Activated CD4-positive, alpha-beta T cell treated with anti-CD3 and anti-CD28 coated beads for 36 hours (primary cell): ENCODE measurements around the gene MROH9. TPM values are rescaled to one million over a fixed set of nuclear protein-coding genes. Genes with fewer than 3 reads are reported as not detected.
A peak's percentile ranks its signal among the peaks of the same experiment; 100 is the strongest.

Source experiments
- ATAC-seq: fragments of 200-7000 bp; cut with Tn5 transposase; one replicate; pipeline ENCODE4 v1.10.0; 2021; ENCODE audit warnings: mild to moderate bottlenecking, moderate library complexity
- CTCF ChIA-PET: fragments of 350-600 bp; sonication (Branson Sonifier 250); formaldehyde crosslinking; loops from one replicate; lab custom pipeline; 2021; ENCODE audit warnings: antibody characterized with exemption; lab: Charles Lee
- POLR2A ChIA-PET: fragments of 350-600 bp; sonication (Branson Sonifier 250); formaldehyde crosslinking; loops from one replicate; lab custom pipeline; 2021; ENCODE audit warnings: antibody characterized with exemption, inconsistent platforms; lab: Charles Lee
- DNase-seq: peaks from one replicate; pipeline ENCODE4 v3.0.0-alpha.2; 2020
- H3K27ac Mint-ChIP-seq: one replicate; pipeline ENCODE4 v1.8.0; 2021; ENCODE audit warnings: mixed read lengths
- H3K27me3 Mint-ChIP-seq: one replicate; pipeline ENCODE4 v1.8.0; 2021; ENCODE audit warnings: mixed read lengths
- H3K36me3 Mint-ChIP-seq: one replicate; pipeline ENCODE4 v1.8.0; 2021; ENCODE audit warnings: low read depth, mixed read lengths
- H3K4me1 Mint-ChIP-seq: one replicate; pipeline ENCODE4 v1.8.0; 2021; ENCODE audit warnings: mixed read lengths
- H3K4me3 Mint-ChIP-seq: one replicate; pipeline ENCODE4 v1.8.0; 2021; ENCODE audit warnings: mild to moderate bottlenecking, moderate library complexity, mixed read lengths
- H3K9me3 Mint-ChIP-seq: one replicate; pipeline ENCODE4 v1.8.0; 2021; ENCODE audit warnings: low read depth, mixed read lengths
- intact Hi-C, 2 experiments: fragments of 100-400 bp; cut with DNase I in 1 of 2; cut with micrococcal nuclease in 1 of 2; formaldehyde crosslinking; loops; one replicate each; pipeline versions ENCODE4 v1.14.2 to v1.15.1; 2022 to 2024; cut with DNase I, micrococcal nuclease
- total RNA-seq, 2 experiments: library from RNA; stranded (reverse); gene quantifications; one replicate each; pipeline ENCODE4 v1.2.3, GENCODE V29; 2021

The MROH9 gene
- total RNA-seq, 2 experiments from 2014 or later, result not detected

DNA sequence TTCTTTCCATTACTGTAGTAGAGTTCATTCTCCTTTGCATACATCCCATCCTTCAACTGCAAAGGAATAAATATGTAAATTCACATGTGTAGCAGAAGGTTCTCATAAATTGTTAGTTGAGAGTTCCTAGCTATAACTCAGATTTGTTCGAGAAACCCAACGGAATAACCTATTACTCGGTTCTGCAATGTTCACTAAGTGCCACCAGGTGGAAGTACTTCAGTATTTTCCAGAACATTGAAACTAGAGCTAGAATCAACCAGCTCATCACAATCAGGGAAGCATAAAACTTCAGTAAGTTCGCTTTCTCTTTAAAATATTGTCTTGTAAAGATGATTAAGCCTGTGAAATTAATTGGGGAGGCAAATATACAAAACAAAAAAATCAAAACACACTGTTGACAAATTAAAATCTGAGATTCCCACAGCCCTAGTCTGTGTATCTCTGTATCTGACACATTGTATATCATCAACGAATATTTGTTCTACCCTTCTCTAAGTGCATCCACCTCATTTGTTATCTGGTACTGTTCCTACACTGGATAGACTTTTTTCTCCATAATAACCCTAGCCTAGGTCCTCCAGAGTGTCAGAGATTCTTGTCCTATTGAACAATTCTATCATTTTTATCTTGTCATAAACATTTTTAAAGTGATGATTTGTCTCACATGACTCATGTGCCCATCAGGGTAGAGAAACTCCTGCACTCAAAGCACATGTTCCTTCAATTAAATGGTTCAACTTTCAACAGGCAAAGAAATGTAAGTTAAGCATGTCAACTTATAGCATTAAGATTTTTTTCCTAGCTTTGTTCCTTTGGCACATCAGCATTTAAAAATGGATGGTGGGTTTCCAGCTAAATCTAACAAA is 31.9 kb downstream of the MROH9 start:
- H3K36me3 Mint-ChIP-seq, result no peaks in the 10 kb centered on the region
- H3K4me1 Mint-ChIP-seq, result no peaks in the 10 kb centered on the region
- intact Hi-C loops, result loop anchor here (1.0 to 5.0 kb wide), 4 partner anchors 222 to 346 kb away; partner anchors contain the start of gene FMO4 (in 1 of the 2)
- CTCF ChIA-PET, result interaction anchor here (0.5 to 3.6 kb wide), 14 partner anchors 10 to 367 kb away, joined by 3 to 19 read pairs (median 5); partner anchors contain the start of gene FMO4
- no peak for ATAC-seq
- POLR2A ChIA-PET, result no interaction called here
- H3K9me3 Mint-ChIP-seq, result no peaks in the 10 kb centered on the region
- DNase-seq, result peak; percentile 4
- peaks cover 22% of the 10 kb centered on the region for H3K27me3 Mint-ChIP-seq
- no peak overlapping the region for H3K4me3 Mint-ChIP-seq
- H3K27ac Mint-ChIP-seq, result no peak overlapping the region

DNA sequence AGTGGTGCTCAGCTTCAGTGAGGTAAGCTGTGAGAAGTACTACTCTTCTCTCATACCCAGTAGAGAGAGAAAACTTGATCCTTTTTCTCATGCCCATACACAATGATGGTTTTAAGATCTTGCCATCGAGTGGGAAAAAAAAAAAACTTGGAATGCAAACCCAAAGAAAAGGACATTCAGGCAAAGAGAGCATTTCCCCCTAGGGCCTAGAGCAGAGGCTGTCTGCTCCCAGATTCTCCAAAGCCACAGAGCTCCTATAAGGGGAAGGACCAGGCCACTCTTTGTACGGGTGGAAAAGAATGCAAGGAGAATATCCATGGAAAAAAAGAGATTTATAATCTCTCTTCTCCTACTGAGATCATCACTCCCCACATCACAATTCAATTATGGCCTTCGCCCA is 34.9 kb downstream of the MROH9 start:
- ATAC-seq (no peak), DNase-seq (no peak)
- Mint-ChIP-seq H3K27me3 (peaks cover 14% of the 10 kb centered on the region), H3K4me3 (no peak overlapping the region), H3K36me3 (no peaks in the 10 kb centered on the region), H3K27ac (no peak overlapping the region), H3K9me3 (no peaks in the 10 kb centered on the region), H3K4me1 (no peaks in the 10 kb centered on the region)
- POLR2A ChIA-PET, result no interaction called here
- CTCF ChIA-PET, result no interaction called here
- intact Hi-C loops, result no loop called here

DNA sequence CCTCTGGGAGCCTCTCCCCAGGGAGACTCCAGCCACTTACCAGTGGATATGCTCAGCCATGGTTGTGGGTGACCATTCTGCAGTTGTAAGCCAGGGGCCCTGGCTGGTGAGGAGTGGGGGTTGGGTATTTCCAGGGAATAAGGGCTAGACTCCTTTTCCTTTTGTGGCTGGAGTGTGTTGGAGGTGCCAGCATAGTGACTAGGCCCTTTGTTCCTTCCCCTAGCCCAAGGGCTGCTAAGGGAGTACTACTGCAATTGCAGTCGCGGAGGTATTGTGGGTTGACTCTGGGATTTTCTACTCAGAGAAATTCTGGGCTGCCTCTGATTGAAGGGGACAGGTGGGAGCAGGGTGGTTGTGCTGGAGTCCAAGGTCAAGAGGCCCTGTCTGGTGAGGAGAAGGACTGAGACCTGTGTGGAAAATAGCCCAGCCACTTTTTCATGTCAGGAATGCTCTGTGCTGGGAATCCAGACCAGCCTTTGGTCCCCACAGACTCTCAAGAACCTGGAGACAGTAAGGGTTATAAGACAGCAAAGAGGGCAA is 43.1 kb downstream of the MROH9 start:
- ATAC-seq (no peak), DNase-seq (no peak)
- no peak overlapping the region for H3K4me3 Mint-ChIP-seq
- intact Hi-C loops, result no loop called here
- H3K27ac Mint-ChIP-seq, result no peak overlapping the region
- no peaks in the 10 kb centered on the region for H3K36me3 Mint-ChIP-seq
- peaks cover 9% of the 10 kb centered on the region for H3K9me3 Mint-ChIP-seq
- POLR2A ChIA-PET, result no interaction called here
- CTCF ChIA-PET, result interaction anchor here (2.5 kb wide), 1 partner anchor 11 kb away, joined by 9 read pairs; no protein-coding TSS in a partner anchor
- H3K27me3 Mint-ChIP-seq, result no peaks in the 10 kb centered on the region
- H3K4me1 Mint-ChIP-seq, result no peaks in the 10 kb centered on the region

DNA sequence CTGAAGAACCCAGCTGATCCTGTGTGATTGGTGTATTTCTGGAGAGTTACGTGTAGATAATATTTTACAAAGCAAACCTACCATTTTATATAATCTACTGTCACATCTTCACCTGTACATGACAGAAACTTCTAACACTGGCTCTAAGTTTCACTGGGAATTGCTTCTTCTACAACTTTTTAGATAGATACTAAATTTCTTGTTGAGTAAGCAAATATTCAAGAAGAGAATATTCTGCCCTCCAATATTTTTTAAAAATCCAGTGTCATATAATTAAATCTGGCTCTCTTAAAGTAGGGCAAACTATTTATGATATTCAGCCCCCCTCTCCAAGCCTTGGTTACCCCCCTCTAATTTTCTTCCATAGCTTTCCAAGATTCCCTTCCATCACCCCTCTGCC is 50.1 kb downstream of the MROH9 start:
- DNase-seq (no peak), ATAC-seq (no peak)
- CTCF ChIA-PET, result no interaction called here
- Mint-ChIP-seq H3K4me3 (no peak overlapping the region), H3K27me3 (peaks cover 2% of the 10 kb centered on the region), H3K9me3 (no peaks in the 10 kb centered on the region), H3K4me1 (no peaks in the 10 kb centered on the region), H3K36me3 (no peaks in the 10 kb centered on the region), H3K27ac (no peak overlapping the region)
- POLR2A ChIA-PET, result no interaction called here
- intact Hi-C loops, result no loop called here

DNA sequence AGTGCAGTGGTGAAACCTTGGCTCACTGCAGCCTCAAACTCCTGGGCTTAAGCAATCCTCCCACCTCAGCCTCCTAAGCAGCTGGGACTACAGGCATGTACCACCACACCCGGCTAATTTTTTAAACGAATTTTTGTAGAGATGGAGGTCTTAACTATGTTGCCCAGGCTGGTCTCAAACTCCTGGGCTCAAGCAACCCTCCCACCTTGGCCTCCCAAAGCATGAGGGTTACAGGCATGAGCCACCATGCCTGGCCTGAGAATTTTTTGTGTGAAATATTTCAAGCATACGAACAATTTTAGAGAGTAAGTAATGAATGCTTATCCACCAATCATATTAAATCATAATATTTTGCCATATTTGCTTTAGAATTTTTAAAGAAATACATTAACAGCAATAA is 51.6 kb downstream of the MROH9 start:
- Mint-ChIP-seq H3K9me3 (no peaks in the 10 kb centered on the region), H3K4me1 (no peaks in the 10 kb centered on the region), H3K27me3 (peaks cover 2% of the 10 kb centered on the region), H3K4me3 (no peak overlapping the region), H3K36me3 (no peaks in the 10 kb centered on the region), H3K27ac (no peak overlapping the region)
- intact Hi-C loops, result no loop called here
- no peak for DNase-seq
- no peak for ATAC-seq
- ChIA-PET CTCF (no interaction called here), POLR2A (no interaction called here)

DNA sequence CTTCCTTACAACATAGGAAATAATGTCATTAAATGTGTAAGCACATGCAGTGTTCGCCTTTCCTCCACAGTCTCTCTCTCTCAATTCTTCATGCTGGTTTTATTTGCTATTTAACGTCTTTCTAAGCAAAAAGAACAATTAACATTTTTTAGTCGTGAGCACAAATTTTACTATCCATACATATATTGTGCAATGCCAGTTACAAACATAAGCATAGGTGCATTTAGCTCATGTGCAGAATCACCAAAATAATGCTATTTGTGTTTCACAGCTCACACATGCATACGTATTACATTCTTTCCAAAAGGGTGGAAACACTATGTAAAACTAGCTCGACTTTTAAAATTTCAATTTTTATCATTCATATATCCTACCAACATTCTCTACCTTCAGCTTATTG is 52.1 kb downstream of the MROH9 start:
- DNase-seq (no peak), ATAC-seq (no peak)
- no peak overlapping the region for H3K27ac Mint-ChIP-seq
- H3K36me3 Mint-ChIP-seq, result no peaks in the 10 kb centered on the region
- ChIA-PET POLR2A (no interaction called here), CTCF (no interaction called here)
- no peaks in the 10 kb centered on the region for H3K9me3 Mint-ChIP-seq
- intact Hi-C loops, result no loop called here
- H3K4me3 Mint-ChIP-seq, result no peak overlapping the region
- H3K4me1 Mint-ChIP-seq, result no peaks in the 10 kb centered on the region
- H3K27me3 Mint-ChIP-seq, result peaks cover 2% of the 10 kb centered on the region

DNA sequence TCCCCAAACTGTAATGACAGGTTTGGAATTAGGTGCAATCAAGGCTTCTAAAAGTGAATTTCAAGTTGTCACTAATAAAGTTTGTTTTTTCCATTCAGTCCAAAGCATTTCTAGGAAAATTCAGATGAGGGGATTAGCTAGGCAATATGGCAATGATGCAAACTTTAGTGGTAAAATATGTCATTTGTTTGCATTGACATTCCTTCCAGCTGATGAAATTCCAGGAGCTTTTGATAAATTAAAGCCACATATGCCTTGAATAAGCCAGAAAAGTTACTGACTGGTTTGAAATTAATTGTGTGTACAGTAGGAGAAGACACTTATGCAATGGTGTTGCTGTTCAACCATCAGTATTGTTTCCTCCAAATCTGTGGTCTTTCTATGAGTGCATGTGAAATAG is 57.8 kb downstream of the MROH9 start:
- Mint-ChIP-seq H3K36me3 (no peaks in the 10 kb centered on the region), H3K9me3 (no peaks in the 10 kb centered on the region), H3K4me3 (no peak overlapping the region), H3K27me3 (no peaks in the 10 kb centered on the region), H3K4me1 (no peaks in the 10 kb centered on the region), H3K27ac (no peak overlapping the region)
- DNase-seq (no peak), ATAC-seq (no peak)
- ChIA-PET POLR2A (no interaction called here), CTCF (no interaction called here)
- intact Hi-C loops, result no loop called here

DNA sequence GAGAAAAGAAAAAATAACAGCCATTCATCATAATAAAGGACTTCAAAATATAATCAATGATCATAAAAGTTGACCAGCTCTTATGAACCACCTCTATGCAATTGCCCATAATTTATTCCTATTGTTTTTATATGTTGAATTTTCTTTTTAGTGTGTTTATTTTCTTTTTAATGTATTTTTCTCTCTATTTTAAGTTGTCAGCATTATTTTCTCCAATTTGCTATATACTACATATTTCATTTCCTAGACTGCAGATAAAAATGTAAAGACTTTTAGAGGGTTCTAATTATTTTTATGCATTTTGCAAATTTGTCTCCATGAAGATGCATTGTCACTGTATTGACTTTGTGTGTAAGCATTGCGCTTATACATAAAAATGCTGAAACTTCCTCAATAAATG is 58.4 kb downstream of the MROH9 start:
- Mint-ChIP-seq H3K4me3 (no peak overlapping the region), H3K4me1 (no peaks in the 10 kb centered on the region), H3K27me3 (no peaks in the 10 kb centered on the region), H3K27ac (no peak overlapping the region), H3K9me3 (no peaks in the 10 kb centered on the region), H3K36me3 (no peaks in the 10 kb centered on the region)
- CTCF ChIA-PET, result no interaction called here
- intact Hi-C loops, result no loop called here
- no peak for DNase-seq
- POLR2A ChIA-PET, result no interaction called here
- no peak for ATAC-seq

DNA sequence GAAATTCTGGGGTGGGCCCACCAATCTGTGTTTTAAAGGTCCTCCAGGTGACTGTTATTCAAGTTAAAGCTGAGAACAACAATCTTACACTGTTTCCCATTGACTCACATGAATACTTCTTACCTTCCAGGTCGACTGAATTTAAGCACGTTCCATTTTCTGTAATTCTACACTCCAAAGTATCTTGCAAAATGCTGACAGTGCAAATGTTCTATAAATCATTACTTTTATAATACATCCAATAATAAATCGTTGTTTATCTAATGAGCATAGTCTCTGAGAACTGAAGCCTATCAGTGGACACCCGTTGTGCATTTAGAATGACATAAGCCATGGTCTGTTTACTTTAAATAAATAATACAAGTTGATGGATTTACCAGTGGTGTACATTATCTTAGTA is 79.5 kb downstream of the MROH9 start:
- peaks cover 2% of the 10 kb centered on the region for H3K9me3 Mint-ChIP-seq
- intact Hi-C loops, result no loop called here
- no peak overlapping the region for H3K4me3 Mint-ChIP-seq
- ATAC-seq (no peak), DNase-seq (no peak)
- no peaks in the 10 kb centered on the region for H3K4me1 Mint-ChIP-seq
- no peaks in the 10 kb centered on the region for H3K36me3 Mint-ChIP-seq
- ChIA-PET CTCF (no interaction called here), POLR2A (no interaction called here)
- no peak overlapping the region for H3K27ac Mint-ChIP-seq
- H3K27me3 Mint-ChIP-seq, result peaks cover 16% of the 10 kb centered on the region

DNA sequence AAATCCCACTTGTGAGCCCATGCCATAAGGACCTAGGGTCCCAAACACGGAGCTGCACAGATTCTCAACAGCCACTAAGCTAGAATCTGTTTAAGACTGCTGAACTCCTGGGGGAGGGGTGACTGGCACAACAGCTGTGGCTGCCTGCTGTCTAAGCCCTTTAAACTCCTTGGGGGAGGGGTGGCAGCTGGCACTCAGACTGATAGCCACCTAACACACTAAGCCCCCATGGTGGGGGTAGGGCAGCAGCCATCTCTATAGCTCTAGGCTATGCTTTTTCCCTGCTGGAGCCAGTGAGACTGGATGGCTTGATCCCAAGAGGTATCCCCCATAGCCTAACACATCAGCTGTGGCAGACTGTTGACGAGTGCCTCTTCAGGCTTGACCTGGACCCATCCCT is 82.1 kb downstream of the MROH9 start:
- intact Hi-C loops, result no loop called here

DNA sequence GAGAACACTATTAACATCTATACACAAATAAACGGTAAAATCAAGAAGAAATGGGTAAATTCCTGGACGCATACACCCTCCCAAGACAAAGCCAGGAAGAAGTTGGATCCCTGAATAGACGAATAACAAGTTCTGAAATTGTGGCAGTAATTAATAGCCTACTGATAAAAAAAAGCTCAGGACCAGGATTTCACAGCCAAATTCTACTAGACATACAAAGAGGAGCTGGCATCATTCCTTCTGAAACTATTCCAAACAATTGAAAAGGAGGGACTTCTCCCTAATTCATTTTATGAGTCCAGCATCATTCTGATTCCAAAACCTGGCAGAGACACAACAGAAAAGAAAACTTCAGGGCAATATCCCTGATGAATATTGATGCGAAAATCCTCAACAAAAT is 84.6 kb downstream of the MROH9 start:
- no peak for ATAC-seq
- Mint-ChIP-seq H3K36me3 (no peaks in the 10 kb centered on the region), H3K27me3 (peaks cover 11% of the 10 kb centered on the region), H3K27ac (no peak overlapping the region), H3K9me3 (peaks cover 2% of the 10 kb centered on the region), H3K4me3 (no peak overlapping the region), H3K4me1 (no peaks in the 10 kb centered on the region)
- POLR2A ChIA-PET, result no interaction called here
- intact Hi-C loops, result no loop called here
- DNase-seq, result no peak
- CTCF ChIA-PET, result no interaction called here

More for the DNA sequence above, 82.1 kb downstream of the MROH9 start:
- DNase-seq, result no peak
- H3K9me3 Mint-ChIP-seq, result peaks cover 2% of the 10 kb centered on the region
- no peak for ATAC-seq
- no peaks in the 10 kb centered on the region for H3K36me3 Mint-ChIP-seq
- peaks cover 16% of the 10 kb centered on the region for H3K27me3 Mint-ChIP-seq
- ChIA-PET POLR2A (no interaction called here), CTCF (no interaction called here)
- H3K4me1 Mint-ChIP-seq, result no peaks in the 10 kb centered on the region
- no peak overlapping the region for H3K27ac Mint-ChIP-seq
- no peak overlapping the region for H3K4me3 Mint-ChIP-seq
